Measurements from ENCODE around the gene CHRNA4. TPM values are rescaled to one million over a fixed set of nuclear protein-coding genes. Genes with fewer than 3 reads are reported as not detected.

Gene CHRNA4
- total and polyA plus RNA-seq, 10 of the 15 experiments (the other 5 are each of a cell fraction or from before 2014, with no cell fraction given) = 0.04 to 0.41 (median 0.06) TPM; not detected in 5

- ChIA-PET CTCF (no interaction called here), POLR2A (no interaction called here), SMC1A (ENCODE audit: uncharacterized antibody, unreplicated experiment) (no interaction called here), RAD21 (ENCODE audit: unreplicated experiment) (no interaction called here)
- no peak overlapping the region for H3K27ac ChIP-seq (ENCODE audit: control insufficient read depth, insufficient read depth)
- H3K9me3 ChIP-seq (replicated peaks; ENCODE audit: control insufficient read depth, insufficient read depth, low read length) = no peaks in the 10 kb centered on the region; the same call in 2 of the 3 replicates
- no peak for TF ChIP-seq RB1 (IDR thresholded peaks at IDR 0.05; ENCODE audit: borderline replicate concordance)
- TF ChIP-seq CHD4 (IDR thresholded peaks at IDR 0.05) = no peak
- TF ChIP-seq ASH2L (IDR thresholded peaks at IDR 0.05; ENCODE audit: borderline replicate concordance, low read depth) = no peak
- TF ChIP-seq NFIC (IDR thresholded peaks at IDR 0.05; ENCODE audit: low read depth, low read length) = no peak
- no peak for TF ChIP-seq SUPT20H (IDR thresholded peaks at IDR 0.05; ENCODE audit: borderline replicate concordance, control insufficient read depth, low read depth, low read length)
- TF ChIP-seq TCF7 (IDR thresholded peaks at IDR 0.05; ENCODE audit: borderline replicate concordance) = no peak
- TF ChIP-seq SREBF2 (IDR thresholded peaks at IDR 0.05; ENCODE audit: low read length) = no peak
- no peak for TF ChIP-seq MYB (IDR thresholded peaks at IDR 0.05; ENCODE audit: borderline replicate concordance, low read depth, low read length)
- no peak for TF ChIP-seq ZNF207 (IDR thresholded peaks at IDR 0.05; ENCODE audit: borderline replicate concordance)
- no peak for TF ChIP-seq E2F4 (IDR thresholded peaks at IDR 0.05; ENCODE audit: low read depth, low read length)
- TF ChIP-seq CBX5 (IDR thresholded peaks at IDR 0.05; ENCODE audit: low read depth) = no peak
- TF ChIP-seq IKZF2 (IDR thresholded peaks at IDR 0.05) = no peak
- no peak for TF ChIP-seq BCL11A (IDR thresholded peaks at IDR 0.05; ENCODE audit: low read depth, low read length)
- no peaks in the 10 kb centered on the region for H3K36me3 ChIP-seq (ENCODE audit: control insufficient read depth in 2 of 2, insufficient read depth in 2 of 2, low read length in 1 of 2)
- FAIRE-seq (no peak), DNase-seq (ENCODE audit: low read depth, low spot score) (no peak), ATAC-seq (no peak)
- H2AFZ ChIP-seq (ENCODE audit: control insufficient read depth, low read depth, low read length) = no peak overlapping the region
- no TSS peak for BruUV-seq (replicated peaks)
- in situ Hi-C loops (cut with MboI) (no loop called here), intact Hi-C loops (cut with micrococcal nuclease; ENCODE audit: unreplicated experiment) (no loop called here)
- no peak overlapping the region for H3K4me2 ChIP-seq (ENCODE audit: control insufficient read depth, insufficient read depth)
- H3K4me1 ChIP-seq (ENCODE audit: control insufficient read depth, insufficient read depth, low read length) = no peaks in the 10 kb centered on the region
- H3K27me3 ChIP-seq (replicated peaks in 1 of 2; ENCODE audit: control insufficient read depth in 2 of 2, insufficient read depth in 2 of 2, low read length in 1 of 2) = no peaks in the 10 kb centered on the region
- H3K79me2 ChIP-seq (ENCODE audit: control insufficient read depth, insufficient read depth, low read length) = no peaks in the 10 kb centered on the region
- H4K20me1 ChIP-seq (ENCODE audit: control insufficient read depth, insufficient read depth) = no peaks in the 10 kb centered on the region
- WGBS (ENCODE audit: insufficient coverage, insufficient replicate concordance, low lambda C conversion rate, missing lambda C conversion rate) = 69% methylated on average over 32 of the region's 33 CpGs
- no peak overlapping the region for H3K9ac ChIP-seq (ENCODE audit: control insufficient read depth, insufficient read depth, low read length)
- no peak overlapping the region for H3K4me3 ChIP-seq
These were observed 13.9 kb downstream of the CHRNA4 start for GRCh38 chr20:63347081-63347741.
